CD4-positive, alpha-beta T cell (primary cell): ENCODE data around the gene PLA2R1. TPM values are rescaled to one million over a fixed set of nuclear protein-coding genes. Genes with fewer than 3 reads are reported as not detected.

ENCODE experiments used
- ATAC-seq: fragments of 200-7000 bp; cut with Tn5 transposase; one replicate; pipeline ENCODE4 v1.10.0; 2022; ENCODE audit warnings: mild to moderate bottlenecking; ENCODE audit not compliant: poor library complexity
- CTCF ChIA-PET: fragments of 350-600 bp; sonication (Branson Sonifier 250); formaldehyde crosslinking; loops from one replicate; lab custom pipeline; 2021; ENCODE audit warnings: antibody characterized with exemption, inconsistent platforms; lab: Charles Lee
- POLR2A ChIA-PET: fragments of 350-600 bp; sonication (Branson Sonifier 250); formaldehyde crosslinking; loops from one replicate; lab custom pipeline; 2021; ENCODE audit warnings: antibody characterized with exemption, inconsistent platforms; lab: Charles Lee
- DNase-seq, 14 experiments: peaks; one replicate each; pipeline ENCODE4 v3.0.0-alpha.2; 2013 to 2020; ENCODE audit warnings: mixed read lengths in 2 of 14
- H3K27ac ChIP-seq, 2 donors: one replicate each; pipeline versions ENCODE4 v1.5.1 to v1.7.0; 2013; ENCODE audit warnings: low read length in 2 of 2, low read depth in 1 of 2, mild to moderate bottlenecking in 1 of 2
- H3K27me3 ChIP-seq, 2 experiments: 1 replicate in 1 of 2; 2 replicates in 1 of 2; pipeline versions ENCODE4 v1.6.1 to v1.7.0; 2013; ENCODE audit warnings: low read length in 2 of 2, control low read depth in 1 of 2, mild to moderate bottlenecking in 1 of 2, moderate library complexity in 1 of 2; ENCODE audit not compliant: insufficient read depth in 2 of 2, control insufficient read depth in 1 of 2
- H3K36me3 ChIP-seq: one replicate; pipeline ENCODE4 v1.6.1; 2013; ENCODE audit warnings: low read length, control low read depth; ENCODE audit not compliant: insufficient read depth
- H3K4me1 ChIP-seq: one replicate; pipeline ENCODE4 v1.6.1; 2013; ENCODE audit warnings: low read length, control low read depth; ENCODE audit not compliant: insufficient read depth
- H3K4me3 ChIP-seq: one replicate; pipeline ENCODE4 v1.5.1; 2013; ENCODE audit warnings: mild to moderate bottlenecking, low read length, moderate library complexity
- H3K9me3 ChIP-seq, 2 experiments: 1 replicate in 1 of 2; 2 replicates in 1 of 2; pipeline versions ENCODE4 v1.6.1 to v1.7.0; 2013; ENCODE audit warnings: low read length in 2 of 2, mild to moderate bottlenecking in 2 of 2, control low read depth in 1 of 2, moderate library complexity in 1 of 2; ENCODE audit not compliant: control insufficient read depth in 1 of 2, insufficient read depth in 1 of 2
- H3K27ac Mint-ChIP-seq: one replicate; pipeline ENCODE4 v1.8.0; 2020; ENCODE audit warnings: mixed read lengths
- H3K27me3 Mint-ChIP-seq: one replicate; pipeline ENCODE4 v1.8.0; 2021; ENCODE audit warnings: mixed read lengths
- H3K36me3 Mint-ChIP-seq: one replicate; pipeline ENCODE4 v1.8.0; 2021; ENCODE audit warnings: low read depth, mixed read lengths
- H3K4me1 Mint-ChIP-seq: one replicate; pipeline ENCODE4 v1.8.0; 2021; ENCODE audit warnings: low read depth, mixed read lengths
- H3K4me3 Mint-ChIP-seq: one replicate; pipeline ENCODE4 v1.8.0; 2020; ENCODE audit warnings: mild to moderate bottlenecking, mixed read lengths
- H3K9me3 Mint-ChIP-seq: one replicate; pipeline ENCODE4 v1.8.0; 2020; ENCODE audit warnings: mixed read lengths
- CTCF ChIP-seq: fragments of 200-600 bp; IDR thresholded peaks from one replicate; pipeline ENCODE4 v1.8.0; 2022; ENCODE audit warnings: antibody characterized with exemption, mild to moderate bottlenecking
- intact Hi-C, 2 experiments: fragments of 100-400 bp; cut with DNase I in 1 of 2; cut with micrococcal nuclease in 1 of 2; formaldehyde crosslinking; loops; one replicate each; pipeline versions ENCODE4 v1.15.1 to v1.9.0; 2023 to 2025; cut with DNase I, micrococcal nuclease
- total RNA-seq, 174 experiments: library from RNA in 2 of 174; stranded (reverse) in 2 of 174; gene quantifications; one replicate each; pipeline ENCODE4 v1.2.3 and lab custom pipeline; 2021 to 2026

The PLA2R1 gene
- total RNA-seq, 2 experiments from 2014 or later = not detected

GRCh38 chr2:159891267-159891588 lies 171.2 kb downstream of the PLA2R1 start:
- H3K27me3 Mint-ChIP-seq = no peaks in the 10 kb centered on the region
- H3K4me3 Mint-ChIP-seq = no peak overlapping the region
- H3K4me3 ChIP-seq = no peak overlapping the region
- H3K4me1 Mint-ChIP-seq = peaks cover 27% of the 10 kb centered on the region
- POLR2A ChIA-PET = no interaction called here
- no peak for ATAC-seq
- intact Hi-C loops = no loop called here
- peaks cover 32% of the 10 kb centered on the region for H3K36me3 ChIP-seq
- peaks cover 5% of the 10 kb centered on the region for H3K4me1 ChIP-seq
- CTCF ChIA-PET = no interaction called here
- no peaks in the 10 kb centered on the region for H3K27me3 ChIP-seq
- no peak for DNase-seq
- H3K9me3 Mint-ChIP-seq = no peaks in the 10 kb centered on the region
- H3K9me3 ChIP-seq = no peaks in the 10 kb centered on the region
- H3K27ac Mint-ChIP-seq = no peak overlapping the region
- H3K36me3 Mint-ChIP-seq = peaks cover 85% of the 10 kb centered on the region
- TF ChIP-seq CTCF = no peak
- no peak overlapping the region for H3K27ac ChIP-seq

GRCh38 chr2:159890551-159891266 lies 171.7 kb downstream of the PLA2R1 start:
- H3K36me3 ChIP-seq = peaks cover 38% of the 10 kb centered on the region
- H3K4me1 ChIP-seq = peaks cover 5% of the 10 kb centered on the region
- peaks cover 22% of the 10 kb centered on the region for H3K4me1 Mint-ChIP-seq
- ATAC-seq (no peak), DNase-seq (peak in 2 of 14 experiments; percentile 51 to 62)
- H3K4me3 Mint-ChIP-seq = no peak overlapping the region
- no peak for TF ChIP-seq CTCF
- H3K36me3 Mint-ChIP-seq = peaks cover 90% of the 10 kb centered on the region
- ChIA-PET CTCF (no interaction called here), POLR2A (no interaction called here)
- no peaks in the 10 kb centered on the region for H3K9me3 ChIP-seq
- H3K4me3 ChIP-seq = no peak overlapping the region
- intact Hi-C loops = no loop called here
- no peaks in the 10 kb centered on the region for H3K27me3 Mint-ChIP-seq
- H3K27me3 ChIP-seq = no peaks in the 10 kb centered on the region
- H3K9me3 Mint-ChIP-seq = no peaks in the 10 kb centered on the region
- no peak overlapping the region for H3K27ac Mint-ChIP-seq
- H3K27ac ChIP-seq = no peak overlapping the region

GRCh38 chr2:159882130-159882745 lies 180.2 kb downstream of the PLA2R1 start:
- H3K27me3 ChIP-seq = no peaks in the 10 kb centered on the region
- intact Hi-C loops = no loop called here
- Mint-ChIP-seq H3K36me3 (peaks cover 93% of the 10 kb centered on the region), H3K27ac (no peak overlapping the region), H3K27me3 (no peaks in the 10 kb centered on the region), H3K9me3 (no peaks in the 10 kb centered on the region), H3K4me3 (no peak overlapping the region), H3K4me1 (peaks cover 4% of the 10 kb centered on the region)
- no peak for TF ChIP-seq CTCF
- no peak for DNase-seq
- no peak overlapping the region for H3K27ac ChIP-seq
- ATAC-seq = no peak
- H3K36me3 ChIP-seq = peaks cover 73% of the 10 kb centered on the region
- no peaks in the 10 kb centered on the region for H3K9me3 ChIP-seq
- ChIA-PET POLR2A (no interaction called here), CTCF (no interaction called here)
- no peaks in the 10 kb centered on the region for H3K4me1 ChIP-seq
- no peak overlapping the region for H3K4me3 ChIP-seq

Other genes with a start within 250 kb of the PLA2R1 start
- 10 to 100 TPM; 22.5 to 23.7 TPM for gene LY75, start 157.9 kb downstream of the PLA2R1 start, total RNA-seq
- not detected for gene ITGB6, start 137.7 kb upstream of the PLA2R1 start, total RNA-seq